Liver (tissue), 9 donors: Measurements from ENCODE around the gene PLXNA2. TPM values are rescaled to one million over a fixed set of nuclear protein-coding genes. Genes with fewer than 3 reads are reported as not detected.

ENCODE experiments used
- DNase-seq: peaks from one replicate; pipeline ENCODE4 v3.0.0-alpha.2; 2017; ENCODE audit warnings: low spot score
- H3K27ac ChIP-seq, 2 donors: one replicate each; pipeline ENCODE4 v1.7.0; 2013; ENCODE audit warnings: inconsistent platforms in 2 of 2, low read length in 2 of 2, control low read depth in 1 of 2, low read depth in 1 of 2, mild to moderate bottlenecking in 1 of 2
- H3K27me3 ChIP-seq, 4 donors: one replicate each; pipeline versions ENCODE4 v1.6.1 to v1.7.0; 2013; ENCODE audit warnings: low read length in 3 of 4, inconsistent platforms in 1 of 4, mild to moderate bottlenecking in 1 of 4, moderate library complexity in 1 of 4; ENCODE audit not compliant: control insufficient read depth in 4 of 4, insufficient read depth in 4 of 4
- H3K36me3 ChIP-seq, 4 donors: one replicate each; pipeline versions ENCODE4 v1.6.1 to v1.7.0; 2013; ENCODE audit warnings: low read length in 3 of 4, mild to moderate bottlenecking in 3 of 4, low read depth in 1 of 4, moderate library complexity in 1 of 4; ENCODE audit not compliant: control insufficient read depth in 4 of 4, insufficient read depth in 3 of 4
- H3K4me1 ChIP-seq, 4 donors: one replicate each; pipeline versions ENCODE4 v1.6.1 to v1.7.0; 2013; ENCODE audit warnings: low read length in 3 of 4, mild to moderate bottlenecking in 3 of 4, moderate library complexity in 1 of 4; ENCODE audit not compliant: control insufficient read depth in 4 of 4, insufficient read depth in 4 of 4
- H3K4me3 ChIP-seq, 3 donors: one replicate each; pipeline versions ENCODE4 v1.6.1 to v1.7.0; 2013; ENCODE audit warnings: low read length in 3 of 3, control low read depth in 1 of 3, low read depth in 1 of 3, mild to moderate bottlenecking in 1 of 3
- H3K9ac ChIP-seq, 2 donors: one replicate each; pipeline ENCODE4 v1.7.0; 2013; ENCODE audit warnings: low read length in 2 of 2, mild to moderate bottlenecking in 2 of 2, moderate library complexity in 2 of 2, control low read depth in 1 of 2, low read depth in 1 of 2
- H3K9me3 ChIP-seq, 4 donors: one replicate each; pipeline versions ENCODE4 v1.6.1 to v1.7.0; 2013; ENCODE audit warnings: low read length in 3 of 4; ENCODE audit not compliant: control insufficient read depth in 4 of 4
- ATF3 ChIP-seq: IDR thresholded peaks from 2 replicates; pipeline ENCODE4 v1.6.1; 2016; ENCODE audit warnings: antibody characterized with exemption
- CTCF ChIP-seq: fragments of 150-350 bp; IDR thresholded peaks from 2 replicates; pipeline ENCODE4 v1.5.1; 2017; ENCODE audit warnings: improper control_type of control experiment, low read depth, low read length; ENCODE audit not compliant: missing input control
- EGR1 ChIP-seq, 2 donors: IDR thresholded peaks; 2 replicates each; pipeline ENCODE4 v1.6.1; 2016 to 2018; ENCODE audit warnings: antibody characterized with exemption in 2 of 2, low read depth in 2 of 2
- FOXA1 ChIP-seq: IDR thresholded peaks from 2 replicates; pipeline ENCODE4 v1.6.1; 2016; ENCODE audit warnings: antibody characterized with exemption
- GABPA ChIP-seq, 2 donors: IDR thresholded peaks in 1 of 2; conservative IDR thresholded peaks in 1 of 2; 2 replicates each; pipeline ENCODE4 v1.6.1; 2016; ENCODE audit warnings: antibody characterized with exemption in 2 of 2, mild to moderate bottlenecking in 1 of 2, moderate library complexity in 1 of 2
- HNF4A ChIP-seq, 2 donors: conservative IDR thresholded peaks; 2 replicates each; pipeline ENCODE4 v1.6.1; 2016; ENCODE audit warnings: antibody characterized with exemption in 2 of 2, mild to moderate bottlenecking in 2 of 2
- MAX ChIP-seq: IDR thresholded peaks from 2 replicates; pipeline ENCODE4 v1.6.1; 2016; ENCODE audit warnings: antibody characterized with exemption
- NR2F2 ChIP-seq: IDR thresholded peaks from 2 replicates; pipeline ENCODE4 v1.6.1; 2016; ENCODE audit warnings: antibody characterized with exemption
- RAD21 ChIP-seq, 2 donors: IDR thresholded peaks; 2 replicates each; pipeline ENCODE4 v1.6.1; 2016; ENCODE audit warnings: antibody characterized with exemption in 2 of 2, mild to moderate bottlenecking in 2 of 2
- REST ChIP-seq: IDR thresholded peaks from 2 replicates; pipeline ENCODE4 v1.6.1; 2016; ENCODE audit warnings: antibody characterized with exemption, mild to moderate bottlenecking
- RXRA ChIP-seq, 2 donors: IDR thresholded peaks; 2 replicates each; pipeline ENCODE4 v1.6.1; 2017 to 2018; ENCODE audit warnings: antibody characterized with exemption in 2 of 2, mild to moderate bottlenecking in 1 of 2
- SP1 ChIP-seq: IDR thresholded peaks from 2 replicates; pipeline ENCODE4 v1.6.1; 2018; ENCODE audit warnings: antibody characterized with exemption, mild to moderate bottlenecking
- TAF1 ChIP-seq: conservative IDR thresholded peaks from 2 replicates; pipeline ENCODE4 v1.6.1; 2016; ENCODE audit warnings: antibody characterized with exemption, mild to moderate bottlenecking
- YY1 ChIP-seq: IDR thresholded peaks from 2 replicates; pipeline ENCODE4 v1.6.1; 2016; ENCODE audit warnings: antibody characterized with exemption, mild to moderate bottlenecking
- ZBTB33 ChIP-seq: IDR thresholded peaks from 2 replicates; pipeline ENCODE4 v1.6.1; 2016; ENCODE audit warnings: antibody characterized with exemption
- WGBS: extraction: QIAGEN DNeasy Blood & Tissue Kit; methylation state at CpG from one replicate; pipeline ENCODE4 v1.1.7; 2013; 5-methylcytosine and 5-hydroxymethylcytosine counted together
- polyA plus RNA-seq, 2 donors: library from polyadenylated mRNA; stranded (reverse) in 1 of 2; unstranded in 1 of 2; fragments of 200-250 nt in 1 of 2; fragments of >200 nt in 1 of 2; fragmentation: Nextera tagmentation in 1 of 2; extraction: Ambion mirVana in 1 of 2; gene quantifications; one replicate each; pipeline versions ENCODE4 v1.2.1 to v1.2.3, GENCODE V29; 2013 to 2015
- total RNA-seq, 2 donors: library from RNA; depleted of rRNA; stranded (reverse); fragments of >200 nt; gene quantifications; one replicate each; pipeline ENCODE4 v1.2.3, GENCODE V29; 2014
- donor health status: healthy.
- donor health status: healthy.
- donor health status: healthy.
- donor health status: healthy.
- donor health status: healthy.

Gene PLXNA2
- total and polyA plus RNA-seq, 4 donors: 1.8 to 9.2 (median 2.8) TPM

GRCh38 chr1:208217781-208218180, 26.4 kb downstream of the PLXNA2 start:
- TF ChIP-seq GABPA (IDR thresholded peaks at IDR 0.05 in 1 of 2, conservative IDR thresholded peaks at IDR 0.05 in 1 of 2): no peak
- TF ChIP-seq EGR1 (IDR thresholded peaks at IDR 0.05; ENCODE audit: low read depth in 2 of 2): no peak
- TF ChIP-seq ATF3: no peak
- TF ChIP-seq REST: no peak
- no peak for TF ChIP-seq RXRA (IDR thresholded peaks at IDR 0.05)
- TF ChIP-seq YY1: no peak
- no peak for TF ChIP-seq MAX
- no peak for TF ChIP-seq HNF4A (conservative IDR thresholded peaks at IDR 0.05)
- TF ChIP-seq SP1: no peak
- no peak for TF ChIP-seq TAF1
- TF ChIP-seq RAD21 (IDR thresholded peaks at IDR 0.05): no peak
- TF ChIP-seq ZBTB33: no peak
- TF ChIP-seq CTCF: no peak
- TF ChIP-seq NR2F2: no peak
- peaks cover 0 to 3% (median 0%) of the 10 kb centered on the region in 4 donors for H3K4me1 ChIP-seq
- H3K9me3 ChIP-seq: no peaks in the 10 kb centered on the region
- no peaks in the 10 kb centered on the region for H3K27me3 ChIP-seq
- no peak overlapping the region for H3K27ac ChIP-seq
- H3K36me3 ChIP-seq: peaks cover 0 to 11% (median 7%) of the 10 kb centered on the region in 4 donors
- 87% methylated on average over 10 of the region's 10 CpGs for WGBS
- no peak overlapping the region for H3K9ac ChIP-seq
- DNase-seq: no peak
- no peak overlapping the region for H3K4me3 ChIP-seq

- no peak for TF ChIP-seq MAX
- no peak for TF ChIP-seq GABPA (IDR thresholded peaks at IDR 0.05 in 1 of 2, conservative IDR thresholded peaks at IDR 0.05 in 1 of 2)
- TF ChIP-seq FOXA1: no peak
- TF ChIP-seq NR2F2: no peak
- WGBS: 97% methylated on average over 16 of the region's 16 CpGs
- Histone ChIP-seq H3K27me3 (no peaks in the 10 kb centered on the region), H3K9me3 (no peaks in the 10 kb centered on the region), H3K4me3 (no peak overlapping the region), H3K36me3 (peaks cover 0 to 11% (median 7%) of the 10 kb centered on the region in 4 donors), H3K4me1 (peaks cover 0 to 5% (median 2%) of the 10 kb centered on the region in 4 donors), H3K27ac (no peak overlapping the region), H3K9ac (no peak overlapping the region)
- DNase-seq: no peak
Observed at GRCh38 chr1:208216806-208217205, 27.4 kb downstream of the PLXNA2 start.
